HCT116 (cell line): ENCODE measurements around the gene KDM5A.

Experiments
- CTCF ChIP-seq, 3 experiments: fragments of 200-600 bp in 1 of 3; sonication (generic) in 1 of 3; IDR thresholded peaks in 2 of 3; conservative IDR thresholded peaks in 1 of 3; 2 replicates each; pipeline ENCODE4 v1.5.1; 2012 to 2017; ENCODE audit warnings: low read depth in 2 of 3, low read length in 2 of 3, antibody characterized with exemption in 1 of 3, borderline replicate concordance in 1 of 3, control low read depth in 1 of 3, mild to moderate bottlenecking in 1 of 3, mixed read lengths in 1 of 3, mixed run types in 1 of 3, moderate library complexity in 1 of 3; ENCODE audit not compliant: insufficient read depth in 1 of 3
- EZH2 ChIP-seq: fragments of 200-600 bp; sonication (generic); IDR thresholded peaks from 2 replicates; pipeline ENCODE4 v1.6.1; 2017; ENCODE audit warnings: antibody characterized with exemption, mixed run types
- POLR2A ChIP-seq: IDR thresholded peaks from 2 replicates; pipeline ENCODE4 v1.7.0; 2011; ENCODE audit warnings: borderline replicate concordance; ENCODE audit not compliant: insufficient read depth, insufficient read length; ENCODE audit errors: extremely low read depth
- POLR2AphosphoS5 ChIP-seq: IDR thresholded peaks from 2 replicates; pipeline ENCODE4 v1.6.1; 2011; ENCODE audit warnings: mild to moderate bottlenecking, low read depth, low read length, moderate library complexity
- RAD21 ChIP-seq: IDR thresholded peaks from 2 replicates; pipeline ENCODE4 v1.6.1; 2012; ENCODE audit warnings: low read depth, mild to moderate bottlenecking

- TF ChIP-seq POLR2AphosphoS5 (no peak), CTCF (IDR thresholded peaks at IDR 0.05 in 2 of 3, conservative IDR thresholded peaks at IDR 0.05 in 1 of 3; ENCODE audit: borderline replicate concordance in 1 of 3, insufficient read depth in 1 of 3, low read depth in 2 of 3, low read length in 2 of 3) (no peak), POLR2A (no peak), RAD21 (no peak), EZH2 (no peak)
These were observed 32.7 kb downstream of the KDM5A start for GRCh38 chr12:356276-356988.
